Calu3 (cell line): ENCODE data around the gene MRNIP. TPM values are rescaled to one million over a fixed set of nuclear protein-coding genes. Genes with fewer than 3 reads are reported as not detected.

Experiments used
- BruUV-seq: library from RNA; stranded (reverse); fragments of 400-500 nt; replicated peaks from 2 replicates; lab custom pipeline; 2021; lab: Mats Ljungman, UMichigan
- CTCF ChIA-PET: fragments of 300-600 bp; sonication (Branson Sonifier 250); formaldehyde crosslinking; loops from one replicate; lab custom pipeline; 2022; ENCODE audit warnings: antibody characterized with exemption; lab: Charles Lee
- DNase-seq: peaks from one replicate; pipeline ENCODE4 v3.0.0; 2022
- H3K27ac Mint-ChIP-seq: one replicate; pipeline ENCODE4 v1.8.0; 2022; ENCODE audit warnings: mixed read lengths; ENCODE audit not compliant: unreplicated experiment
- H3K27me3 Mint-ChIP-seq: one replicate; pipeline ENCODE4 v1.8.0; 2022; ENCODE audit warnings: mixed read lengths; ENCODE audit not compliant: unreplicated experiment
- H3K36me3 Mint-ChIP-seq: one replicate; pipeline ENCODE4 v1.8.0; 2022; ENCODE audit warnings: mild to moderate bottlenecking, moderate library complexity, mixed read lengths; ENCODE audit not compliant: insufficient read depth, unreplicated experiment
- H3K4me1 Mint-ChIP-seq: one replicate; pipeline ENCODE4 v1.8.0; 2022; ENCODE audit warnings: mild to moderate bottlenecking, low read depth, mixed read lengths; ENCODE audit not compliant: unreplicated experiment
- H3K4me3 Mint-ChIP-seq: one replicate; pipeline ENCODE4 v1.8.0; 2022; ENCODE audit warnings: mild to moderate bottlenecking, low read depth, moderate library complexity, mixed read lengths; ENCODE audit not compliant: unreplicated experiment
- H3K9me3 Mint-ChIP-seq: one replicate; pipeline ENCODE4 v1.8.0; 2022; ENCODE audit warnings: low read depth, mixed read lengths; ENCODE audit not compliant: unreplicated experiment
- CTCF ChIP-seq: fragments of 200-600 bp; IDR thresholded peaks from one replicate; pipeline ENCODE4 v1.8.0; 2022; ENCODE audit warnings: antibody characterized with exemption; ENCODE audit not compliant: unreplicated experiment
- intact Hi-C: fragments of 100-400 bp; cut with micrococcal nuclease; formaldehyde crosslinking; loops from one replicate; pipeline ENCODE4 v1.10.0; 2022; ENCODE audit not compliant: unreplicated experiment
- total RNA-seq: library from RNA; stranded (reverse); gene quantifications from 2 replicates; pipeline ENCODE4 v1.2.3, GENCODE V29; 2022

Gene MRNIP
- total RNA-seq, 1 experiment from 2014 or later = 47.1 TPM

- CTCF ChIA-PET = interaction anchor here (1.0 kb wide), 1 partner anchor 106 kb away, joined by 6 read pairs; no protein-coding TSS in a partner anchor
- Mint-ChIP-seq H3K27ac (no peak overlapping the region), H3K27me3 (no peaks in the 10 kb centered on the region), H3K4me3 (no peak overlapping the region), H3K9me3 (no peaks in the 10 kb centered on the region), H3K4me1 (peaks cover 11% of the 10 kb centered on the region), H3K36me3 (peaks cover 75% of the 10 kb centered on the region)
- no TSS peak for BruUV-seq
- no peak for DNase-seq
- intact Hi-C loops = no loop called here
- TF ChIP-seq CTCF = no peak
Observed at GRCh38 chr5:179901915-179902762, 43.5 kb upstream of the MRNIP start.

- CTCF ChIA-PET = no interaction called here
- H3K9me3 Mint-ChIP-seq = no peaks in the 10 kb centered on the region
- H3K36me3 Mint-ChIP-seq = peaks cover 68% of the 10 kb centered on the region
- no peak overlapping the region for H3K4me3 Mint-ChIP-seq
- no peak overlapping the region for H3K27ac Mint-ChIP-seq
- H3K4me1 Mint-ChIP-seq = peaks cover 9% of the 10 kb centered on the region
- intact Hi-C loops = no loop called here
- H3K27me3 Mint-ChIP-seq = no peaks in the 10 kb centered on the region
- TF ChIP-seq CTCF = no peak
- BruUV-seq = no TSS peak
- DNase-seq = no peak
Observed at GRCh38 chr5:179901462-179901861, 42.8 kb upstream of the MRNIP start.

GRCh38 chr5:179900711-179901110 lies 42.1 kb upstream of the MRNIP start:
- no peak for DNase-seq
- Mint-ChIP-seq H3K36me3 (peaks cover 61% of the 10 kb centered on the region), H3K27me3 (no peaks in the 10 kb centered on the region), H3K4me3 (no peak overlapping the region), H3K27ac (no peak overlapping the region), H3K9me3 (no peaks in the 10 kb centered on the region), H3K4me1 (peaks cover 1% of the 10 kb centered on the region)
- no TSS peak for BruUV-seq
- CTCF ChIA-PET = interaction anchor here (0.6 kb wide), 1 partner anchor 798 kb away, joined by 3 read pairs; no protein-coding TSS in a partner anchor
- intact Hi-C loops = no loop called here
- no peak for TF ChIP-seq CTCF

- no TSS peak for BruUV-seq
- no peak for TF ChIP-seq CTCF
- intact Hi-C loops = no loop called here
- H3K36me3 Mint-ChIP-seq = peaks cover 57% of the 10 kb centered on the region
- H3K27ac Mint-ChIP-seq = no peak overlapping the region
- no peaks in the 10 kb centered on the region for H3K4me1 Mint-ChIP-seq
- no peaks in the 10 kb centered on the region for H3K27me3 Mint-ChIP-seq
- DNase-seq = no peak
- H3K9me3 Mint-ChIP-seq = no peaks in the 10 kb centered on the region
- CTCF ChIA-PET = no interaction called here
- H3K4me3 Mint-ChIP-seq = no peak overlapping the region
Observed at GRCh38 chr5:179900206-179900605, 41.6 kb upstream of the MRNIP start.
